HG03469 (cell line): Measurements from ENCODE around the gene ITPRID2.
"Not testable (repeated sequence)": the region's sequence is repeated elsewhere in the genome, so short reads cannot be mapped to it uniquely, and the experiment has no call there.

ENCODE experiments used
- ATAC-seq: cut with Tn5 transposase; IDR thresholded peaks from one replicate; pipeline ENCODE4 v1.9.1; 2021; ENCODE audit warnings: mild to moderate bottlenecking, moderate library complexity, moderate number of reproducible peaks; ENCODE audit not compliant: unreplicated experiment

Gene ITPRID2

GRCh38 chr2:181957668-181958067 is 66.1 kb downstream of the ITPRID2 start:
- ATAC-seq: no peak

GRCh38 chr2:181958726-181959125 is 67.2 kb downstream of the ITPRID2 start:
- ATAC-seq: no peak

- no peak for ATAC-seq
Measured at GRCh38 chr2:181959508-181959907, 68.0 kb downstream of the ITPRID2 start.

GRCh38 chr2:181961167-181961566 is 69.6 kb downstream of the ITPRID2 start:
- not testable (repeated sequence) for ATAC-seq

- ATAC-seq: no peak
Measured at GRCh38 chr2:181962142-181962541, 70.6 kb downstream of the ITPRID2 start.

DNA sequence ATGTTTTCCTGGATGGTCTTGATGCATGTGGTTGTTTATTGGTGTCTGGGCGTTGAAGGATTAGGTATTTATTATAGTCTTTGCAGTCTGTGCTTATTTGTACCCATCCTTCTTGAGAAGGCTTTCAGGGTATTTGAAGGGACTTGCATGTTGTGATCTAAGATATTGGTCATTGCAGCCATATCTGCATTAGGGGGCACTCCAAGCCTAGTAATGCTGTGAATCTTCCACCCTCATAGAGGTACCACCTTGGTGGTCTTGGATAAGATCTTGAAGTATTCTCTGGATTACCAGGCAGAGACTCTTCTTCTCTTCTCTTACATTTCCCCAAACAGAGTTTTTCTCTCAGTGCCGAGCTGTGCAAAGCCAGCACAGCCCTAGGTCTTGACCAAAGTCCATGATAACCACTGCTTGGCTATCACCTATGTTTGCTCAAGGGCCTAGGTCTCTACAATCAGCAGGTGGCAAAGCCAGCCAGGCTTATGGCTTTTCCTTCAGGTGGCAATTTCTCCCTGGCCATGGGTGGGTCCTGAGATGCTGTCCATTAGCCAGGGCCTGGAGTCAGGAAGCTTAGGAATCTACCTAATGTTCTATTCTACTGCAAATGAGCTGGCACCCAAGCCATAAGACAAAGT is 78.7 kb downstream of the ITPRID2 start:
- ATAC-seq: no peak

DNA sequence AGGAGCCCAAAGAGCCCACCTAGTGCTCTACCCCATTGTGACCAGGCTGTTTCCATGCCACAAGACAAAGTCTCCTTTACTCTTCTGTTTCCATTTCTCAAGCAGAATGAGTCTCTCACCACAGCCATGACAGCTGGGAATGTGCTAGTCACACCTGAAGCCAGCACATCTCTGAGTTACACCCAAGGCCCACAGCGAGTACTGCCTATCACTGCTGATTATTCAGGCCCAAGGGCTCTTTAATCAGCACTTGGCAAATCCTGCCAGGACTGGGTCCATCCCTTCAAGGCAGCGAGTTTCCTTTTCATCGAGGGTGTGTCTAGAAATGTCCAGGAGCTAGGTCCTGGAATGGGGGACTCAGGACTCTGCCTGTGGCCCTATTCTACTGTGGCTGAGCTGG is 79.5 kb downstream of the ITPRID2 start:
- ATAC-seq: no peak

- no peak for ATAC-seq
Measured at GRCh38 chr2:181972431-181973170, 81.1 kb downstream of the ITPRID2 start.

GRCh38 chr2:181973171-181973783 is 81.7 kb downstream of the ITPRID2 start:
- no peak for ATAC-seq

GRCh38 chr2:181977661-181978350 is 86.3 kb downstream of the ITPRID2 start:
- no peak for ATAC-seq

DNA sequence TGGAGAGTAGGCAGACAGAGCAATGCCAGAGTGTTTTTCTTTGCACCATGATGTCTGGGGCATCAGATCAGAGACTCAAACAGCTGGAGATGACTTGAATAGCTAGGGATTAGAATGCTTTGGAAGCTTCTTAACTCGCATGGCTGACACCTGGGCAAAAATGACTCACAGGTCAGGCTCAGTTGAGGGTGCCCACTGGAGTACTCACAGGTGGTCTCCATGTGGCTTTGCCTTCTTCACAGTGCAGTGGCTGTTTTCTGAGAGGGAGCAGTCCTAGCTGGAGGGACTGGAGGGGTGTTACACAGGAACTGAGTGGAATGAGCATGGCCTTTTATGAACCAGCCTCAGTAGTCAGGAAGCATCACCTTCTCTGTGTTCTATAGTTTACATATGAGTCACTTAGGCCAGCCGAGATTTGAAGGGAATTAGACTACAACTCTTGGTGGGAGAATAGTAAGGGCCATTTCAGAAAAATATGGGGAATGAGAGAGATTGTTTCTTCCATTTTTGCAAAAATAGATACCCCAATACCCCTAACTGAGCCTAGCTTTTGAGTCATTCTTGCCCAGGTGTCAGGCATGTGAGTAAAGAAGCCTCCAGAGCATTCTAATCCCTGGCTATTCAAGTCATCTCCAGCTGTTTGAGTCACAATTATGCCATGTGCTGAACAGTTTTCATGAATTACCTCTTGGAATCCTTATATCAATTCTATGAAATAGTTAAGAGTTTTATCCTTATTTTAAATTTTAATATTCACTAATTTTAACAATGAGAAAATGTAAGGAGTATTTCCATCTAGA is 87.0 kb downstream of the ITPRID2 start:
- no peak for ATAC-seq
